Measurements from ENCODE around the gene B3GNT2.
A peak's percentile ranks its signal among the peaks of the same experiment; 100 is the strongest.
"Not testable (repeated sequence)": the region's sequence is repeated elsewhere in the genome, so short reads cannot be mapped to it uniquely, and the experiment has no call there.

Gene B3GNT2

GRCh38 chr2:62151306-62151638 is 44.6 kb upstream of the B3GNT2 start:
- no peak for ATAC-seq

GRCh38 chr2:62152000-62152399 is 43.9 kb upstream of the B3GNT2 start:
- TF ChIP-seq ZFP3 (CRISPR knock-in tag; IDR thresholded peaks at IDR 0.05): no peak
- TF ChIP-seq ISL1 (CRISPR knock-in tag; IDR thresholded peaks at IDR 0.05): no peak
- TF ChIP-seq ESRRG (CRISPR knock-in tag; IDR thresholded peaks at IDR 0.05): no peak
- TF ChIP-seq, protein P1, sequence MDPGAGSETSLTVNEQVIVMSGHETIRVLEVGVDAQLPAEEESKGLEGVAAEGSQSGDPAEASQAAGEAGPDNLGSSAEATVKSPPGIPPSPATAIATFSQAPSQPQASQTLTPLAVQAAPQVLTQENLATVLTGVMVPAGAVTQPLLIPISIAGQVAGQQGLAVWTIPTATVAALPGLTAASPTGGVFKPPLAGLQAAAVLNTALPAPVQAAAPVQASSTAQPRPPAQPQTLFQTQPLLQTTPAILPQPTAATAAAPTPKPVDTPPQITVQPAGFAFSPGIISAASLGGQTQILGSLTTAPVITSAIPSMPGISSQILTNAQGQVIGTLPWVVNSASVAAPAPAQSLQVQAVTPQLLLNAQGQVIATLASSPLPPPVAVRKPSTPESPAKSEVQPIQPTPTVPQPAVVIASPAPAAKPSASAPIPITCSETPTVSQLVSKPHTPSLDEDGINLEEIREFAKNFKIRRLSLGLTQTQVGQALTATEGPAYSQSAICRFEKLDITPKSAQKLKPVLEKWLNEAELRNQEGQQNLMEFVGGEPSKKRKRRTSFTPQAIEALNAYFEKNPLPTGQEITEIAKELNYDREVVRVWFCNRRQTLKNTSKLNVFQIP (CRISPR knock-in tag; IDR thresholded peaks at IDR 0.05; ENCODE audit: borderline replicate concordance, low read depth): no peak
- no peak for TF ChIP-seq ZNF565 (CRISPR knock-in tag; conservative IDR thresholded peaks at IDR 0.05; ENCODE audit: low read depth)
- no peak for TF ChIP-seq ZNF70 (CRISPR knock-in tag; IDR thresholded peaks at IDR 0.05)
- TF ChIP-seq SNAI2 (CRISPR knock-in tag; IDR thresholded peaks at IDR 0.05): no peak
- no peak for TF ChIP-seq GLIS3 (CRISPR knock-in tag; IDR thresholded peaks at IDR 0.05)
- no peak for TF ChIP-seq TCF4 (CRISPR knock-in tag; IDR thresholded peaks at IDR 0.05; ENCODE audit: borderline replicate concordance)
- no peak for TF ChIP-seq ARNTL (CRISPR knock-in tag; IDR thresholded peaks at IDR 0.05; ENCODE audit: borderline replicate concordance, low read depth)
- TF ChIP-seq PPARA (CRISPR knock-in tag; IDR thresholded peaks at IDR 0.05; ENCODE audit: borderline replicate concordance): no peak
- TF ChIP-seq, protein P2, sequence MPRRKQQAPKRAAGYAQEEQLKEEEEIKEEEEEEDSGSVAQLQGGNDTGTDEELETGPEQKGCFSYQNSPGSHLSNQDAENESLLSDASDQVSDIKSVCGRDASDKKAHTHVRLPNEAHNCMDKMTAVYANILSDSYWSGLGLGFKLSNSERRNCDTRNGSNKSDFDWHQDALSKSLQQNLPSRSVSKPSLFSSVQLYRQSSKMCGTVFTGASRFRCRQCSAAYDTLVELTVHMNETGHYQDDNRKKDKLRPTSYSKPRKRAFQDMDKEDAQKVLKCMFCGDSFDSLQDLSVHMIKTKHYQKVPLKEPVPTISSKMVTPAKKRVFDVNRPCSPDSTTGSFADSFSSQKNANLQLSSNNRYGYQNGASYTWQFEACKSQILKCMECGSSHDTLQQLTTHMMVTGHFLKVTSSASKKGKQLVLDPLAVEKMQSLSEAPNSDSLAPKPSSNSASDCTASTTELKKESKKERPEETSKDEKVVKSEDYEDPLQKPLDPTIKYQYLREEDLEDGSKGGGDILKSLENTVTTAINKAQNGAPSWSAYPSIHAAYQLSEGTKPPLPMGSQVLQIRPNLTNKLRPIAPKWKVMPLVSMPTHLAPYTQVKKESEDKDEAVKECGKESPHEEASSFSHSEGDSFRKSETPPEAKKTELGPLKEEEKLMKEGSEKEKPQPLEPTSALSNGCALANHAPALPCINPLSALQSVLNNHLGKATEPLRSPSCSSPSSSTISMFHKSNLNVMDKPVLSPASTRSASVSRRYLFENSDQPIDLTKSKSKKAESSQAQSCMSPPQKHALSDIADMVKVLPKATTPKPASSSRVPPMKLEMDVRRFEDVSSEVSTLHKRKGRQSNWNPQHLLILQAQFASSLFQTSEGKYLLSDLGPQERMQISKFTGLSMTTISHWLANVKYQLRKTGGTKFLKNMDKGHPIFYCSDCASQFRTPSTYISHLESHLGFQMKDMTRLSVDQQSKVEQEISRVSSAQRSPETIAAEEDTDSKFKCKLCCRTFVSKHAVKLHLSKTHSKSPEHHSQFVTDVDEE (CRISPR knock-in tag; IDR thresholded peaks at IDR 0.05): no peak
- TF ChIP-seq BACH2 (CRISPR knock-in tag; IDR thresholded peaks at IDR 0.05; ENCODE audit: borderline replicate concordance): no peak
- no peak for TF ChIP-seq ZFP30 (CRISPR knock-in tag; IDR thresholded peaks at IDR 0.05)
- TF ChIP-seq OSR1 (CRISPR knock-in tag; IDR thresholded peaks at IDR 0.05): no peak
- TF ChIP-seq ZC3H10 (CRISPR knock-in tag; IDR thresholded peaks at IDR 0.05): no peak
- TF ChIP-seq PATZ1 (CRISPR knock-in tag; IDR thresholded peaks at IDR 0.05; ENCODE audit: borderline replicate concordance): no peak
- no peak for TF ChIP-seq ZNF8 (CRISPR knock-in tag; IDR thresholded peaks at IDR 0.05)
- no peak for TF ChIP-seq TOX (CRISPR knock-in tag; IDR thresholded peaks at IDR 0.05; ENCODE audit: borderline replicate concordance)
- peak; percentile 67 for ATAC-seq

More at GRCh38 chr2:62151306-62151638, 44.6 kb upstream of the B3GNT2 start:
- no peak for TF ChIP-seq ZNF70 (CRISPR knock-in tag; IDR thresholded peaks at IDR 0.05)
- TF ChIP-seq ISL1 (CRISPR knock-in tag; IDR thresholded peaks at IDR 0.05): no peak
- no peak for TF ChIP-seq PATZ1 (CRISPR knock-in tag; IDR thresholded peaks at IDR 0.05; ENCODE audit: borderline replicate concordance)
- TF ChIP-seq ARNTL (CRISPR knock-in tag; IDR thresholded peaks at IDR 0.05; ENCODE audit: borderline replicate concordance, low read depth): no peak
- TF ChIP-seq ESRRG (CRISPR knock-in tag; IDR thresholded peaks at IDR 0.05): no peak

- TF ChIP-seq TCF4 (CRISPR knock-in tag; IDR thresholded peaks at IDR 0.05; ENCODE audit: borderline replicate concordance) (no peak), ZNF8 (CRISPR knock-in tag; IDR thresholded peaks at IDR 0.05) (no peak), ISL1 (CRISPR knock-in tag; IDR thresholded peaks at IDR 0.05) (no peak)
- ATAC-seq: no peak
Observed at GRCh38 chr2:62156861-62157496, 38.9 kb upstream of the B3GNT2 start.

- ATAC-seq: no peak
- no peak for TF ChIP-seq ARNTL (CRISPR knock-in tag; IDR thresholded peaks at IDR 0.05; ENCODE audit: borderline replicate concordance, low read depth)
Observed at GRCh38 chr2:62158444-62159121, 37.3 kb upstream of the B3GNT2 start.

DNA sequence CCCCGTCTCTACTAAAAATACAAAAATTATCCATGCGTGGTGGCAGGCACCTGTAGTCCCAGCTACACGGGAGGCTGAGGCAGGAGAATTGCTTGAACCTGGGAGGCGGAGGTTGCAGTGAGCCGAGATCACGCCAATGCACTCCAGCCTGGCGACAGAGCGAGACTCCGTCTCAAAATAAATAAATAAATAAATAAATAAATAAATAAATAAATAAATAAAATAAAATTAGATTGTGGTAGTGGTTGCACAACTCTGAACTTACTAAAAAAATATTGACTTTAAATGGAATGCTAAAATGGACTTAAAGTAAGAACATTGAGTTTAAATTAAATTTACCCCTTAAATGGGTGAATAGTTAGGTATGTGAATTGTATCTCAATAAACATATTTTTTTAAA is 35.2 kb upstream of the B3GNT2 start:
- not testable (repeated sequence) for ATAC-seq

Data from SK-N-SH treated with all-trans-retinoic acid at 6 μM for 48 hours (cell line).